ENCODE measurements around the gene CST1.
"Not testable (repeated sequence)": the region's sequence is repeated elsewhere in the genome, so short reads cannot be mapped to it uniquely, and the experiment has no call there.

GRCh38 chr20:23756792-23757191, 6.1 kb upstream of the CST1 start:
- TF ChIP-seq EZH2, CTCF (IDR thresholded peaks at IDR 0.05): not testable (repeated sequence)
